DMS53 treated with DMSO at 0.1 percent for 48 hours (cell line): ENCODE measurements around the gene CYP2A6.
"Not testable (repeated sequence)": the region's sequence is repeated elsewhere in the genome, so short reads cannot be mapped to it uniquely, and the experiment has no call there.

ENCODE experiments used
- DNase-seq: peaks from one replicate; lab custom pipeline; 2025; ENCODE audit not compliant: unreplicated experiment; lab: John Stamatoyannopoulos, UW

The CYP2A6 gene

GRCh38 chr19:40852467-40853152, 2.4 kb upstream of the CYP2A6 start:
- DNase-seq = not testable (repeated sequence)

- DNase-seq = not testable (repeated sequence)
Measured at GRCh38 chr19:40846722-40847121, 3.5 kb downstream of the CYP2A6 start.

GRCh38 chr19:40843653-40844052, 6.6 kb downstream of the CYP2A6 start:
- not testable (repeated sequence) for DNase-seq

- DNase-seq = not testable (repeated sequence)
Measured at GRCh38 chr19:40842997-40843652, 7.1 kb downstream of the CYP2A6 start.

GRCh38 chr19:40842012-40842411, 8.2 kb downstream of the CYP2A6 start:
- not testable (repeated sequence) for DNase-seq

GRCh38 chr19:40838477-40838876, 11.8 kb downstream of the CYP2A6 start:
- DNase-seq = not testable (repeated sequence)

- DNase-seq = no peak
Measured at GRCh38 chr19:40836754-40837429, 13.4 kb downstream of the CYP2A6 start.

- not testable (repeated sequence) for DNase-seq
Measured at GRCh38 chr19:40833728-40834533, 16.3 kb downstream of the CYP2A6 start.

GRCh38 chr19:40832431-40832790, 17.8 kb downstream of the CYP2A6 start:
- DNase-seq = not testable (repeated sequence)

GRCh38 chr19:40831502-40832430, 18.5 kb downstream of the CYP2A6 start:
- no peak for DNase-seq

GRCh38 chr19:40830741-40831140, 19.5 kb downstream of the CYP2A6 start:
- not testable (repeated sequence) for DNase-seq

GRCh38 chr19:40829205-40829604, 21.0 kb downstream of the CYP2A6 start:
- DNase-seq = no peak

GRCh38 chr19:40827386-40828247, 22.6 kb downstream of the CYP2A6 start:
- DNase-seq = no peak

- not testable (repeated sequence) for DNase-seq
Measured at GRCh38 chr19:40826699-40827385, 23.4 kb downstream of the CYP2A6 start.

GRCh38 chr19:40826312-40826698, 23.9 kb downstream of the CYP2A6 start:
- not testable (repeated sequence) for DNase-seq

- not testable (repeated sequence) for DNase-seq
Measured at GRCh38 chr19:40825460-40826095, 24.7 kb downstream of the CYP2A6 start.

- DNase-seq = not testable (repeated sequence)
Measured at GRCh38 chr19:40824916-40825315, 25.3 kb downstream of the CYP2A6 start.
